HG02870 (cell line): ENCODE data around the gene RBMS1.
"Not testable (repeated sequence)": the region's sequence is repeated elsewhere in the genome, so short reads cannot be mapped to it uniquely, and the experiment has no call there.

Experiments used
- ATAC-seq: cut with Tn5 transposase; IDR thresholded peaks from one replicate; pipeline ENCODE4 v1.9.1; 2021; ENCODE audit warnings: mild to moderate bottlenecking, moderate library complexity; ENCODE audit not compliant: unreplicated experiment

Gene RBMS1

DNA sequence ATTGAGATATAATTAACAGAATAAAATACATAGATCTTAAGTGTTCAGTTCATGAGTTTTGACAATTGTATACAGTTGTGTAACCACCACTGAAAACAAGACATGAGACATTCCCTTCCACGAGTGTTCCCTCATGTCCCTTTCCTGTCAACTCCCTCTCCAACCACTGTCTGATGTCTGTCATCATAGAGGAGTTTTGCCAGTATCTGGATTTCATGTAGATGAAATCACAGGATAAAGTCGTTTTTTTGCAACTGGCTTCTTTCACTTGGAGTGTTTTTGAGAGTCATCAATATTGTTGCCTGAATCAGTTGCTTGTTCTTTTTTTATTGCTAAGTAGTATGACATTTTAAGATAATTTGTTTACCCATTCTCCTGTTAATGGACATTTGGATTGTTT lies 52.7 kb downstream of the RBMS1 start:
- no peak for ATAC-seq

DNA sequence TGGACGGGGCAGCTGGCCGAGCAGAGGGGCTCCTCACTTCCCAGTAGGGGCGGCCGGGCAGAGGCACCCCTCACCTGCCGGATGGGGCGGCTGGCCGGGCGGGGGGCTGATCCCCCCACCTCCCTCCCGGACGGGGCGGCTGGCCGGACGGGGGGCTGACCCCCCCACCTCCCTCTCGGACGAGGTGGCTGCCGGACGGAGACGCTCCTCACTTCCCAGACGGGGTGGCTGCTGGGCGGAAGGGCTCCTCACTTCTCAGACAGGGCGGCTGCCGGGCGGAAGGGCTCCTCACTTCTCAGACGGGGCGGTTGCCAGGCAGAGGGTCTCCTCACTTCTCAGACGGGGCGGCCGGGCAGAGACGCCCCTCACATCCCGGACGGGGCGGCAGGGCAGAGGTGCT lies 54.6 kb downstream of the RBMS1 start:
- ATAC-seq = not testable (repeated sequence)

DNA sequence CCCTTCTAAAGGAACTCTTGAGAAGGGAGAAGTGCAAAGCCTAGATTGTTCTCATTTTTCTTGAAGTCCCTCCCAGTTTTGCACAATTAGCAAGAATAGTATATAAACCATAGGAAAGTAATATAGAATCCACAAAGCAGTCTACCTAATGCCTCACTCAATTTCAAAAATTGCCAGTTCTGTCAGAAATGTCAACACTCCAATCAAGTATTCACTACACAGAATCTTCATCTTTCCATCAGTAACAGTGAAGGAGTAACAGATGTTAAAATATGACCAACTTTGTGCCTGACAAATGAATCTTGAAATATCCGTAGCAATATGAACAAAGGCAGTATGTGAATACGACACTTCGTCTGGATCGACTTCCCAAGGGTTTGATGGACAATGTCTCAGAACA lies 56.3 kb downstream of the RBMS1 start:
- ATAC-seq = no peak

DNA sequence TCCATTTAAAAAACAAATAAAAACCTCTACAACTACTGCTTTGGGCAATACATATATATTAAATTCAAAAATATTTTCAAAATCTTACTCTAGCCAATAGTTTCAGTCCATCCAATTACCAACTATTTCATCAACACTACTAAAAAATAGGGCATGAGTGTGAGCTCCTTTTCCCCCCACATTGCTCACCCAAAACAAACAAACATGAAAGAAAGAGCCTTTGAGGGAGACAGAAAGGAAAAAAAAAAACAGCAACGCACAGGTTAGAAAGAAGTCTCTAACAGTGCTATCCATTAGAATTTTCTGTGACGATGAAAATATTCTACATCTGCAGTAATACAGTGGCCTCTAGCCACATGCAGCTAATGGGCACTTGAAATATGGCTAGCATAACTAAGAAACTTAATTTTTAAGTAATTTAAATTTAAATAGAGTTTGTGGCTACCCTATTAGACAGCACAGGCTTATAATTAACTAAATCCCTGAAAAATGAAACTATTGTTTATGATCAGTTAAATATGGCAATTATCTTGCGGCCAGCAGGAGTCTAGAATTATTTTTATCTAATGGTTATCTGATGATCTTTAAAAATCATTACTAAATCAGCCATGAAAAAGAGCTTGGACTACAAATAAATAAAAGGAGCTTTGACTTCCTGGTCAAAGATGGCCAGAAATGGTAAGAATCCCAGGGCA lies 59.2 kb downstream of the RBMS1 start:
- no peak for ATAC-seq

DNA sequence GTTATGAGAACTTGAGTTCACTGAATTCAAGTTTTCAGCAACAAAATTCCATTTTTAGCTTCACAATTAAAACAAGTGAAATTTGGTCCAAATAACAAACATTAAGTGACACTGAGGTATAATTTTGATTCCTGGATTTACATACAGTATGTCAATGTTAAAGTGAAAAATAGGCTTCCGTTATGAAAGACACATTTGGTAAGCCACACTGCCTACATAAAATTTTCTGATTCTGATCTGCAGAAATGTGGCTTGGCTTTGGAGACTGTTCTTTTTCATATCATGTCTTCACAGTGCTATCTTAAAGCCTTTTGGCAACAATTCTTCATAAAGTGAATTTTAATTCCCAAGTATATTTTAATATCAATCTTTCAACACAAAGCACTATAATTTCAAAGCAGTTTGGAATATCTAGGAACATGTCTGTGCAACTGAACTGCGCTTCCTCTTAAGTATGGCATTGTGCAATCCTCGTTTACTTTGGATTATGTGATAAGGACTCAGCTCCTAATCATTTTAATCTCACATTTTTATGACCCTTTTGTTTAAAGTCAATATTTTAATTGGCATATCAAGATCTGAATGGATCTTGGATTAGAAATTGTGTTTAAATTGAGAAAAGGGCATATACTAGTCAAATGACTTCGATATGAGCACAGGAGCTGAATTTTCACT lies 60.0 kb downstream of the RBMS1 start:
- ATAC-seq = no peak

DNA sequence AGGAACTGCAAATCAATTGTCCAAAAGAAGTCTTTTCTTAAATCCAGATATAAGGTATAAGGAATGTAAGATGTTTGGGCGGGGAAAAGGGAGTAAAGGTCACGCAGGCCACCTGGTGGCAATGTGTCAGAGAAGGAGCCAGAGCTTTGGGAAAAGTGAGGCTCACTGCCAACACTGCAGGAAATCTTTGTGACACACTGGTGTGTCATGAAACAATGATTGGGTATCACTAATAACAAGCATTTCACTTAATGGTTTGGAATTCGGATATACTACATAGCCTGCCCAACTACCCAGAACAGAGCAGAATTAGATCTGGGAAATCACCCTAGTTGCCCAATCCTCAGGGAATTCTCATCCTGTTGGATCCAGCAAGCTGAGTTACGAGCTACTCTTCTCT lies 61.0 kb downstream of the RBMS1 start:
- ATAC-seq = no peak

DNA sequence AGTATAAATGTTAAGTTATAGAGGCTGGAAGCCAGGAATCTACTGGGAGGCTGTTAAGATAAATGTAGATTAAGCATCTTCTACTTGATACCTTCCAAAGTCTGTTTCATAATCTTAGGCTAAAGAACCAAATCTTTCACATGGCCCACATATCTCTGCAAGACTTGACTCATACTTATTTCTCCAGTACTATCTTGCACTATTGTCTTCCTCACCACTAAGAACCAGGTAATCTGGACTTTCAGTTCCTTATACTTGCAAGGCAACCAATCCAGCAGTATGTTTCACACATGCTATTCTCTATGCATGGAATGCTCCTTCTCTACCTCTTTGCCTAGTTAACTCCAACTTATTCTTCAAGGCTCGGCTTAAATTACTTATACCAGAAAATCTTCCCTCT lies 62.2 kb downstream of the RBMS1 start:
- ATAC-seq = peak; percentile 56

DNA sequence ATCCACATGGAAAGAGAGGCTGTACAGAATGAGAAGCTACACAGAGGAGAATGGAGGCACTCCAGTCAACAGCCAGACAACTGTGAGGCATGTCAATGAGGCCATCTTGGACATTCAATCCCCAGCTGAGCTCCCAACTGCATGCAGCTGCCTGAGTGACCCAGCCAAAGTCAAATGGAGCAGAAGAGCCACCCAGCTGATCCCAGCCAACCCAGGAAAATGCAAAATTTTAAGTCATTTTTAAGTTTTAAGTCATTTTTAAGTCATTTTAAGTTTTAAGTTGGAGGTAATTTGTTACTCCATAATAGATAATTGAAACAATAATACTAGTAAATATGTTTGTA lies 63.6 kb downstream of the RBMS1 start:
- ATAC-seq = no peak

DNA sequence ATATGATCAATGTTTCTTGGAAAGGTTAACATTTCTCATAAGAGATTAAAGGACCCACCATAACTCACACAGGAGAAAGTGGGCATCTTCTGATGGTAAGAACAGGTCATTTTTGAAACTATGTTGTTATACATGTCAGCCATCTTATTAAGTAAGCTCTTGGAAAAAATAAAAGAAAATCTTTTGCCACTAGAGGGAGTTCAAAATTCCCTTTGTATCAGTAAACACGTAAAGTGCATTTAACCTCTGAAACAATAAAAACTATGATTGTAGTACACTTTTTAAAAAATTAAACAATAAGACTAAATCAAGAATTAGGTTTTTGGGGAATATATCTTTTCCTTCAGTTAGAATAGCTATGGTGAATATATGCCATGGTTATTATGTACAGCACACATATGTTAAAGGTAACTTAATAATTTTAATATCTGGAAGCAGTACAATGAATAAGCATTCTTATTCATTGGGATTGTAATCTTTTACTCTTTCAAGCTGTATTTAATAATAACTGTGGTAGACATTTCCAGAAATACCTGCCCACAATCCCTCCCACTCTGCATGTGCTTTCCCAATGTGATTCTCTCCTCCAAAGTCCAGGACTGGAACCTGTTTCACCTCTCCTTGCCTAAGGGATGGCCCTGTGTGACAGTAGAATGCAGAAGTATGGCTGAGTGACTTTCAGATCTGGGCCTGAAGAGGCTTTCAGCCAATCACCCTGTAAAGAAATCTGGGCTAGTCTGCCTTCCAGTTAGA lies 64.2 kb downstream of the RBMS1 start:
- no peak for ATAC-seq

DNA sequence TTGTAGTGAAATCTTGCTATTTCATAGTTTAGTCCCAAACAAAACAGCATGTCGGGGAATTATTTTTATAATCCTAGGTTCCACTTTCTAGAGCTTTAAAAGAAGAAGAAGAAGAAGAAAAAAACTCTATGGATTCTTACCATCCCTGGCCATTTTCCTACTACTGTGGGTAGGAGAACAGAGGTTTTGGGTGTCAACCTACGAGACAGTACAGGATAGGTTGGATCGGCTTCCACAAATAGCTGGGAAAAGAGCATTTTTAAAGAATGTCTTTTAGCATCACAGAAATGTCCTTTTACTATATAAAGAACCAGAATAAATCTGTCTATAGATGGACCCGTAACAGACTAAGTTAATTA lies 65.2 kb downstream of the RBMS1 start:
- ATAC-seq = no peak

DNA sequence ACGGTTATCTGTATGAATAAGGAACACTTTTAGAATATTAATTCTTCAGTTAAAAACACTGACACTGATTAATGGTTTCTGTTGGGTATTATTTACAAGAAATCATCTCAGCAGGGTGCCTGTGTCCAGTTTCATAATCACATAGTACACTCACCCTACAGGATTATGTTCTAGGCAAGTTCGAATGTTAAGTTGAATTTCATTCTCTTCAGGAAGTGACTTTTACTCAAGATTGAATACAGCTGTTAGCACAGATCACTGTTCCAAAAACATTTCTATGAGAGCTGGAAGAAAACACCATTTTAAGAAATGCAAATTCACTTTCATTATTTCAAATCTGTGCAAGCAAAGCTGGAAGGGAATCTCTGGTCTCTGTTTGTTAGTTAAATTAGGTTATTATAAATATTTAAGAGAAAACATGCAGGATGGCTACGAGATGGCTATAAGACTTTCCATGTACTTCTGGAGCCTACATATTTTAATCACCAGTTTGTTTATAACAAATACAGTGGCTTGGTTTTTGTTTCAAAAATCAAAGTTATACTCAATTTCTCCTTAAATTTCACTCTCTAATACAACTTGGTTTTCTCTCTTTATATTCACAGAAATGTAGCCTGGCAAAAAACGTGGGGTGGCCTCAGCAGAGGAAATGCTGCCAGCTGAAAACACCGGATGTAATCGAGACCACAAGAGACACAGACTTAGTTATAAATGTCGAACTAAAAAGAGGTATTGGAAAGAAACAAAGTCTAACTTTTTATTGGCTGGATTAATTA lies 65.8 kb downstream of the RBMS1 start:
- peak; percentile 56 for ATAC-seq

DNA sequence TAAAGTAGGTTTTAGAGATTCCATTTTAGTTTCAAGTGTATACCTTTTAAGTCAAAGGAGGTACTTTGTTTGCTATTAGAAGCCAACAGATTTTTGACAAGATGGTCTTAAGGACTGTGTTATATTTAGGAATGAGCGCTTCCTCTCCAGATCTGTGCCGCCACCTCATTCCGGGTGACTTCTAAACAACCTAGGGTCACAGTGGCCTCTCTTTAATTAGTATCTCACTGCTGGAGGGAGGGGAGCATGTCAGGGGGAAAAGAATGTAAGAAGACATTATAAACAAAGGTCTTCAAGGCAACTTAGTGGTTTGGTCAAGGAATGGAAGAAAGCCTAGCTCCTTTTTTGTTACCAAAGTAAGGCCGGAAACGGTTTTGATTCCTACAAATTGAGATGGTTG lies 67.0 kb downstream of the RBMS1 start:
- ATAC-seq = no peak

DNA sequence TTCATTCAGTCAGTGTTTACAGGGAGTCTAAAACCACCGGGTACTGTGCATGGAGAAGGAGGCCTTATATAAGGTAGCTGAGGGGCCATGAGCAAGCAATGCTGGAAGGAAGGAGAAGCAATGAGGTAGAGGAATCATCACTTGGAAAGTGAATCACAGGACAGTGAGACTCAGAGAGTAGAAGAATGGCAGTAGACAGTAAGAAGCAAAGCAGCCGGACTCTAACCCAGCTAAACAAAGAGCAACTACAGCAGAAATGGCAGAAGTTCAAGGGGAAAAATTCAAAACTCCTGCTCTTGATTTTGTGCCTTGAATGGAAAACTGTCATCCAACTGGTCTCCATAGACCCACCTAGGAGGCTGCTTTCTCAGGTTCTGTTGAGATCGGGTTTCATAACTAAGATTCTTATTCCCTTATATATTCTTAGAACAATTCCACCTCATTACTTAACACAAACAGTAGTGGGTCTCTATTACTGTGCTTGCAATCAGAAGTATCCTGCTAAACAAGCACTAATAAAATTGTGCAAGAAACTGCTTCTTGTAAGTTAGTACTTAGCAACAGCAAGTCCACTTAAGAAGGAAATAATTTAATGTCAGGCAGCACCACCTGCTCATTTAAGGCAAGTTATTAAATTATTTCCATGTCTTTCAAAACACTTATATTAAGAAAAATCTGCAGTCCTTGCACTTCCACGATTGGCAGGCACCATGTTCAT lies 68.0 kb downstream of the RBMS1 start:
- ATAC-seq = no peak

DNA sequence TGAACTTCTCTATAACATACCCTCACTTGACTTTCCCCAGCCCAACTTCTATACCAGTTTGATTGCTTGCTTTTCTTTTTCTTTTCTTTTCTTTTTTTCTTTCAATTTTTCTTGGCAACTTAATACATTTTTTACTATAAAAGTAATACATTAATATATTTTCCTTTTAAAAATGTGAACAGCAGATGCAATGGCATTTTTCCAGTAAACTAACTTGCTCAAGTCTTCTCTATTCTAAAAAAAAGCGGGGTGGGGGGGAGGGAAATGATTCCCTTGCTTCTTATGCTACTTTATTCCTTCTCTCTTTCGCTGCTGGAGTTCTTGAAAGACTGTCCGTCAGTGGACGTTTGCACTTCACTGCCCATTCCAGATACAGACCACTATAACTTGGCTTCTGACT lies 70.5 kb downstream of the RBMS1 start:
- no peak for ATAC-seq

DNA sequence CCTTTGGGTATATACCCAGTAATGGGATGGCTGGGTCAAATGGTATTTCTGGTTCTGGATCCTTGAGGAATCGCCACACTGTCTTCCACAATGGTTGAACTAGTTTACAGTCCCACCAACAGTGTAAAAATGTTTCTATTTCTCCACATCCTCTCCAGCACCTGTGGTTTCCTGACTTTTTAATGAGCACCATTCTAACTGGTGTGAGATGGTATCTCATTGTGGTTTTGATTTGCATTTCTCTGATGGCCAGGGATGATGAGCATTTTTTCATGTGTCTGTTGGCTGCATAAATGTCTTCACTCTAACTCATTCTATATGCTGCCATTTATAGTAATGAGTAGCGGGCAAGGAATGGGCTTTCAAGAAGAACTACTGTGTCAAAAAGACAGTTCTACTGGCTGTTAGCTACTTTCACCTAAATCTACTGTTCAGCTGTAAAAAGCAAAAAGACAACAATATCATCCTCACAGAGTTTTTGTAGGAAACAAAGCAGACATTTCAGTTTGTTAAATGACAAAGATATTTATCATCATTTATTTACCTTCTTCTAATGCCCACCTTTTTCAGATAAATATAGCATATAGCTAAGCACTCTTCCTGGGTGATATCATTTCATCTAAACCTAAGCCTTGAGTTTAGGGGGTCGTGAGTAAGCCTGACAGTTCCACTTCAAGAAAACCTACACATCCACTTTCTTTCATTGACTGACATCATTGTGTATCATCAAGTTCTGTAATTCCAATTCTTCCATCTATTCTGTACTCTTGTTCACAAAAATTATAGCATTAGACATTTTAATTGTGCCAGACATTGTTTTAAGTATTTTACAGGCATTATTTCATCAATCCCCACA lies 71.7 kb downstream of the RBMS1 start:
- ATAC-seq = not testable (repeated sequence)

DNA sequence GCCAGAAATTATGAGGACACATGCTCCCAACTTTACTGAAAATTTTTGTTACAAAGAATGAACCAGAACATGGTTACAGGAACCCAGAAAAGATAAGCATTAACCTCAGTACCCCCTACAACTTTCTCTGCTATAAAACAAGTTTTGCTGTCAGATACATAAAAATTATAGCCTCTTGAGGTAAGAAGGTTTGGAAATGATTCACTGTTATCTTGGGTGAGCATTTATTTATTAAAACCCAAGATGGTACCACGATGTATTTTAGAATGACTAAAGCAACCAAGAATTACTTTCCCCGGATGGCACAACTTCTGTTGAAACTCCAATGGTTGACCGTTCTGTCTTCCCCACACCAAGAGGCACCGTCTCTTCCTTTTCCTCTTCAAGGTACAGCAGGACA lies 72.9 kb downstream of the RBMS1 start:
- ATAC-seq = no peak

DNA sequence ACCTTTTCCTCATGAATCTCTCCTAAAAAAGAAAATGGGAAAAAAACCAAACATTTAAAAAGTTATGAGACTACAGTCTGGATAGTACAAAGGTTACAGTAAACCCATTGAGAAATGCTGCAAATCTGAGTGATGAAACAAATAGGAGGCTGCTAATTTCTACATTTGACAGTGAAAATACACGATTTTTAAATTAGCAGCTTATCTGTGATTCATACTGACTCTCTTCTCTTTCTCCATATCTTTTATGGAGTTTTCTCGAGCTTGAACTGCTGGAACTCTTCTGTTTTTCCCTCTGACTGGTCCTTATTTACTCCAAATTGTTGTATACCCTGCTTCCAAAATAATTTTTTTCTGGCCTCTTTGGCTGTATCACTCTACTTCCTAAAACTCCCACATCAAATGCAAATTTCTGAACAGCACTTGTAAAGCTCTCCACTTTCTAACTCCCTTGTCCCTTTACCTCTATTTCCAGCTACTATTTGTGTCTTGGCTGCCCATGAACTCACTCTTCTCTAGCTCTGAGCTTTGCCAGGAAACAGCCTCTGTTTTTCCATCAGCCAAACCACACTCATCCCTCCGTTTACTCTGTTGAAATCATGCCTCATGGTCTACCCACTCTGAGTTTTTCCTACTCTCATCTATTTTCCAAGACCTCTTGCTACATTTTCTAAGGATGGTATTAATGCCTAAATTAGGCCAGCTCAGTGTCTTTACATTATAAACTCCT lies 73.7 kb downstream of the RBMS1 start:
- ATAC-seq = no peak

DNA sequence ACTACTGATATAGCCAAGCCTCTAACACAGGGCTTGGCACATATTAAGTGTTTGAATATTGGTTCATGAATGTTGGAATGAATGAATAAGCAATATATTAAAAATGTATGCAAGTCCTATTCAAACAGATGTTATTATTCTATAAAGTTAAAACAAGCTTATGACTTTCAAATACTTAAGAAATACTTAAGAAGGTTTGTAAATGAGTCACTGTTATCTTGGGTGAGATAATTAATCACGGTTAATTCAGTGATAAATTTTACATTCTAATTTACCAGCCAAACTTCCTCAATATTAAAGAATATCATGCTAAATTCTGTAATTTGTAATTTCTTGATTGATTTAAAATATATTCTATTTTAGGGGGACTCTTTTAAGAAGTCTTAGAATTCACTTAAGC lies 74.8 kb downstream of the RBMS1 start:
- no peak for ATAC-seq

DNA sequence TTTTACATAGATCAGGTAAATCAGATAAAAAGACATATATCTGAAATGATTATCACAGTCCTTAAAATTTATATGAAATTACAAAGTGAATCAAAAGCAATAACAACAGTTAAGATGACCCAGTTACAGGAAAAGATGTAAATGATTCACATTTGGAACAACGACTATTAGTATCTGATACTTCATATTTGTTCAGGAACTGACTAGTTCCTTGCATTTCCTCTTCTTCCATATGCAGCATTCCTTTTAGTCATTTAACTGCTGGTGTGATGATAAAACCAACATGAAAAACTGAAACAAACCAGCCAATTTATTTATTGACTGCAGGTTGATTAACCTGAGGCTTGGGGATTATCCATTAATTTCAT lies 75.2 kb downstream of the RBMS1 start:
- no peak for ATAC-seq
